ENCODE data around the gene MYLIP.

The MYLIP gene

GRCh38 chr6:16124198-16125180, 4.4 kb upstream of the MYLIP start:
- H3K4me3 ChIP-seq (ENCODE audit: insufficient read depth, low read length, poor library complexity, severe bottlenecking) = no peak overlapping the region
- H3K9me2 ChIP-seq (replicated peaks; ENCODE audit: insufficient read depth, low read length) = no peaks in the 10 kb centered on the region
- H3K36me3 ChIP-seq (ENCODE audit: low read length) = no peaks in the 10 kb centered on the region
- no peak overlapping the region for H3K9ac ChIP-seq (ENCODE audit: low read length)
- 0 out of 2 replicates have a peak, but pooled peaks cover 3% of the 10 kb centered on the region for H3K27me3 ChIP-seq (ENCODE audit: low read length)
- no peak overlapping the region for H2AFZ ChIP-seq (ENCODE audit: low read depth, low read length, severe bottlenecking)
- no peaks in the 10 kb centered on the region for H3K9me3 ChIP-seq (ENCODE audit: insufficient read depth, low read length)
- no peak overlapping the region for H3K27ac ChIP-seq (ENCODE audit: low read depth, low read length)
- no peaks in the 10 kb centered on the region for H3F3A ChIP-seq (ENCODE audit: insufficient read depth)
- no peak for TF ChIP-seq CTCF (IDR thresholded peaks at IDR 0.05; ENCODE audit: insufficient read depth, low read length, poor library complexity, severe bottlenecking)
- no peak for TF ChIP-seq EZH2phosphoT487 (conservative IDR thresholded peaks at IDR 0.05; ENCODE audit: low read length)
- H3K79me2 ChIP-seq (ENCODE audit: insufficient read depth, low read length) = peaks cover 6% of the 10 kb centered on the region
- H3K4me2 ChIP-seq (ENCODE audit: low read depth, low read length, poor library complexity, severe bottlenecking) = no peak overlapping the region
- no peaks in the 10 kb centered on the region for H4K20me1 ChIP-seq (ENCODE audit: low read depth, low read length)

GRCh38 chr6:16126056-16126455, 2.8 kb upstream of the MYLIP start:
- H3K4me3 ChIP-seq (ENCODE audit: insufficient read depth, low read length, poor library complexity, severe bottlenecking) = no peak overlapping the region
- peaks cover 5% of the 10 kb centered on the region for H4K20me1 ChIP-seq (ENCODE audit: low read depth, low read length)
- peaks cover under 1% of the 10 kb centered on the region for H3K36me3 ChIP-seq (ENCODE audit: low read length)
- H3K4me2 ChIP-seq (ENCODE audit: low read depth, low read length, poor library complexity, severe bottlenecking) = no peak overlapping the region
- no peak overlapping the region for H3K27ac ChIP-seq (ENCODE audit: low read depth, low read length)
- H3K9me2 ChIP-seq (replicated peaks; ENCODE audit: insufficient read depth, low read length) = no peaks in the 10 kb centered on the region
- H3K9me3 ChIP-seq (ENCODE audit: insufficient read depth, low read length) = no peaks in the 10 kb centered on the region
- no peak for TF ChIP-seq CTCF (IDR thresholded peaks at IDR 0.05; ENCODE audit: insufficient read depth, low read length, poor library complexity, severe bottlenecking)
- 0 out of 2 replicates have a peak, but pooled peaks cover 3% of the 10 kb centered on the region for H3K27me3 ChIP-seq (ENCODE audit: low read length)
- H3F3A ChIP-seq (ENCODE audit: insufficient read depth) = peaks cover 8% of the 10 kb centered on the region
- peaks cover 21% of the 10 kb centered on the region for H3K79me2 ChIP-seq (ENCODE audit: insufficient read depth, low read length)
- no peak overlapping the region for H3K9ac ChIP-seq (ENCODE audit: low read length)
- H2AFZ ChIP-seq (ENCODE audit: low read depth, low read length, severe bottlenecking) = no peak overlapping the region

- H3K9me3 ChIP-seq (ENCODE audit: insufficient read depth, low read length) = no peaks in the 10 kb centered on the region
- H3K4me3 ChIP-seq (ENCODE audit: insufficient read depth, low read length, poor library complexity, severe bottlenecking) = no peak overlapping the region
- H3K36me3 ChIP-seq (ENCODE audit: low read length) = peaks cover 9% of the 10 kb centered on the region
- H3K9ac ChIP-seq (ENCODE audit: low read length) = no peak overlapping the region
- no peak overlapping the region for H3K4me2 ChIP-seq (ENCODE audit: low read depth, low read length, poor library complexity, severe bottlenecking)
- H2AFZ ChIP-seq (ENCODE audit: low read depth, low read length, severe bottlenecking) = no peak overlapping the region
- H3K9me2 ChIP-seq (replicated peaks; ENCODE audit: insufficient read depth, low read length) = no peaks in the 10 kb centered on the region
- no peak for TF ChIP-seq EZH2phosphoT487 (conservative IDR thresholded peaks at IDR 0.05; ENCODE audit: low read length)
- TF ChIP-seq CTCF (IDR thresholded peaks at IDR 0.05; ENCODE audit: insufficient read depth, low read length, poor library complexity, severe bottlenecking) = no peak
- peaks cover 13% of the 10 kb centered on the region for H4K20me1 ChIP-seq (ENCODE audit: low read depth, low read length)
- H3F3A ChIP-seq (ENCODE audit: insufficient read depth) = peaks cover 8% of the 10 kb centered on the region
- no peak overlapping the region for H3K27ac ChIP-seq (ENCODE audit: low read depth, low read length)
- peaks cover 29% of the 10 kb centered on the region for H3K79me2 ChIP-seq (ENCODE audit: insufficient read depth, low read length)
- 0 out of 2 replicates have a peak, but pooled peaks cover 3% of the 10 kb centered on the region for H3K27me3 ChIP-seq (ENCODE audit: low read length)
Measured at GRCh38 chr6:16126861-16127260, 2.0 kb upstream of the MYLIP start.
